H1 (cell line): ENCODE measurements around the gene KRTAP10-7.

Experiments used
- CTCF ChIP-seq, 3 experiments: IDR thresholded peaks; 1 replicate in 2 of 3; 2 replicates in 1 of 3; pipeline versions ENCODE4 v1.5.1 to v1.6.1; 2011; ENCODE audit warnings: low read length in 3 of 3, mild to moderate bottlenecking in 3 of 3, inconsistent platforms in 2 of 3, low read depth in 1 of 3, moderate library complexity in 1 of 3; ENCODE audit not compliant: insufficient read depth in 1 of 3; ENCODE audit errors: control extremely low read depth in 1 of 3
- POLR2AphosphoS5 ChIP-seq: IDR thresholded peaks from 2 replicates; pipeline ENCODE4 v1.6.1; 2011; ENCODE audit warnings: low read depth, low read length

- TF ChIP-seq POLR2AphosphoS5 = no peak
- TF ChIP-seq CTCF (IDR thresholded peaks at IDR 0.05; ENCODE audit: control extremely low read depth in 1 of 3, insufficient read depth in 1 of 3, low read depth in 1 of 3, low read length in 3 of 3) = no peak
These were observed 40.4 kb downstream of the KRTAP10-7 start for GRCh38 chr21:44640761-44641160.
